Ecto neural progenitor cell (in vitro differentiated cells): ENCODE results near the gene CNTNAP2.
"Not testable (repeated sequence)": the region's sequence is repeated elsewhere in the genome, so short reads cannot be mapped to it uniquely, and the experiment has no call there.

Experiments
- DNase-seq: peaks from one replicate; pipeline ENCODE4 v3.0.0-alpha.2; 2018; ENCODE audit warnings: low spot score

Gene CNTNAP2

DNA sequence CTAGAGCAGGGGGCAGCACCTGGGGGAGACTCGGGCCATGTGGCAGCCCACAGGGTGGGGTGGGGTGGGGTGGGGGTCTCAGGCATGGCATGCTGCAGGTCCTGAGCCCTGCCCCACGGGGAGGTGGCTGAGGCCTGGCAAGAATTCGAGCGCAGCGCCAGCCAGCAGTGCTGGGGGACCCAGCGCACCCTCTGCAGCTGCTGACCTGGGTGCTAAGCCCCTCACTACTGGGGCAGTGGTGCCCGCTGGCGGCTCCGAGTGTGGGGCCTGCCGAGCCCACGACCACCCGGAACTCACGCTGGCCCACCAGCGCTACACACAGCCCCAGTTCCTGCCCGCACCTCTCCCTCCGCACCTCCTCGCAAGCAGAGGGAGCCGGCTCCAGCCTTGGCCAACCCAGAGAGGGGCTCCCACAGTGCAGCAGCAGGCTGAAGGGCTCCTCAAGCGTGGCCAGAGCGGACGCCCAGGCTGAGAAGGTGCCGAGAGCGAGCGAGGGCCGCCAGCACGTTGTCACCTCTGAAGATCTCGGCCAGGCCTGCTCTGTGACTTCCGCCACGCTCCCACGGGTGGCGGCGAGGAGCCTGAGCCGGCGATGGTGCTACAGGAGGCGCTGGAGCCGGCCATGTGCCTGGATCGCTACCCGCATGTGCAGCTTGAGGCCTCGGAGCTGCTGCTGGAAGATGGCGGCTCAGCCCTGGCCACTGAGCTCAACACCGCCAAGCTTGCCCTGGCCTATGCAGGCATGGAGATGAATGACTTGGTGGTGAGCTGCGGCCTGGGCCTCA lies 2328.9 kb downstream of the CNTNAP2 start:
- no peak for DNase-seq

DNA sequence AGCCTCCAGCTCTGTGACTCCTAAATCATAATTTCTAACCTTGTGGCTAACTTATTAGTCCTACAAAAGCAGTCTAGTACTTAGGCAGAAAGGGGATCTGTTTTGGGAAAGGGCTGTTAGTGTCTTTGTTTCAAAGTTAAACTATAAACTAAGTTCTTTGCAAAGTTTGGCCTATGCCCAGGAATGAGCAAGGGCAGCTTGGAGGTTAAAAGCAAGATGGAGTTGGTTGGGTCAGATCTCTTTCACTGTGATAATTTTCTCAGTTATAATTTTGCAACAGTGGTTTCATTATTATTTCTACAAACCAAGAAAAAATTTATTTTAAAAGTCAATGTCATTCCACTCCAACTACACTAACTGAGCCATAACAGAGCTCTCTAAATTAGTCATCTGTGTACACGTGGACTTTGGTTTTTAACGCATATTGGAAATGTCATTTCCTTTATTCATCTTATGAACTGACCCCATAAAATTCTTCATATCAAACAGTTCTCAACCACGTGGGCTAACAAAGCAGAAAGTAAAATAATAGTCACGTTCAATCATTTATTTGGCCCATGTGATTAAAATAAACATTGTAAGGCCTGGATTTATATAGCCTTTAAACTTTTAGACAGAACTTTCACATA lies 2330.7 kb downstream of the CNTNAP2 start:
- DNase-seq: no peak

DNA sequence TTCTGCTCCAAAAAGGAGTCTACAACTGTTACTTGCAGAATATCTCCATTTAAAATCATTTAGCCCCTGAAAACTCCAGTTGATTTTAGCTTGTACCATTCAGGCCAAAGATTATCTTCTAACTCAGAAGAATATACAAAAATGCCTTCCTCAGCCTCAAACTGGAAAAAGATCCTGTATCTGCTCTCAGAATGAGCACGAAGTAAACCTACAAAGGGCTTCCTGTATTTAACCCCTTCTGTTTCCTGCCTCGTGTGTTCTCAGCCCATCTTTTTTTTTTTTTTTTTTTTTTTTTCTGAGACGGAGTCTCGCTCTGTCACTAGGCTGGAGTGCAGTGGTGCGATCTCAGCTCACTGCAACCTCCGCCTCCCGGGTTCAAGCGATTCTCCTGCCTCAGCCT lies 2334.9 kb downstream of the CNTNAP2 start:
- DNase-seq: not testable (repeated sequence)

DNA sequence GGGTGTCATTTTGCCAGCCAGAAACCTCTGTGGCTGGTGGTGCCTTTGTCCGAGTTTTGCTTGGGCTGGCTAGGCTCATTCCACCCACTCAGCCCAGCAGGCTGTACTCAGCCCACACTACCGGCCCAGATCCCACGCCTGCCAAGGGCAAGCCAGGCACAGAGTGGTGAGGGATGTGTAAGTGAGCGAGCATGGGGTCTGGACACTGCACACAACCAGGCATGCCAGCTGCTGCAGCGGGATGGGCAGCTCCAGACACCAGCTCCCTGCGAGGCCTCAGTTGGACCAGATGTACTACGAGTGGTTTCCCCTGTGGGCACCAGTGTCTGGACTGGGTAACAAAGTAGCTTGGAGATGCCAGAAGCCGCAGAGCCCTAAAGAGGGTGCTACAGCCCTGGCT lies 2339.8 kb downstream of the CNTNAP2 start:
- DNase-seq: no peak

DNA sequence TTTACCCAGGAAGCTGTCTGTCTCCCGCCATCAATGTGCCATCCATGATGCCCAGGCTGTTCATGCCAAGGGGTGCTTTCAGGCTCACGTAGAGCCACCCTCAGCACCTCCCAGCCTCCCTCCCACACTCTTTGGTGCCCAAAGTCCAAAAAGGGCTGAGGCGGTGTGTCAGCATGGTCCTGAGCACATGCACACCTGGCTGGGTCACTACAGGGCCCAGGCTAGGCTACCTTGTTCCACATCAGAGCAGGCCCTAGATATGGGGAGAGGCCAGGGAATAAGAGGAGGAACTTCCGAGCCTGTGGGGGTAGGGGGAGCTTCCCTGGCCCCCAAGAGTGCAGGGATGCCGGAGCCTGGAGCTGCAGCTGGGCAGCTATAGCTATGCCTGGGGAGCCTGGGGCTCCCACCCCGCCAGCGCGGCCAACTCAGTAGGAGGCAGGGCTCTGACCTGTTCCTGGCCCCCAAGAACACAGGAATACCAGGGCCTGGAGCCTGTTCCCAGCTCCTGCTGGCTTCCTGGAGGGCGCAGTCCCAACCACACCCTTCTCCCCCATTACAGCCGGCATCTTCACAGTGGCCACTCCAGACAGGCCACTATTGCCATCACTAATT lies 2340.8 kb downstream of the CNTNAP2 start:
- DNase-seq: no peak

DNA sequence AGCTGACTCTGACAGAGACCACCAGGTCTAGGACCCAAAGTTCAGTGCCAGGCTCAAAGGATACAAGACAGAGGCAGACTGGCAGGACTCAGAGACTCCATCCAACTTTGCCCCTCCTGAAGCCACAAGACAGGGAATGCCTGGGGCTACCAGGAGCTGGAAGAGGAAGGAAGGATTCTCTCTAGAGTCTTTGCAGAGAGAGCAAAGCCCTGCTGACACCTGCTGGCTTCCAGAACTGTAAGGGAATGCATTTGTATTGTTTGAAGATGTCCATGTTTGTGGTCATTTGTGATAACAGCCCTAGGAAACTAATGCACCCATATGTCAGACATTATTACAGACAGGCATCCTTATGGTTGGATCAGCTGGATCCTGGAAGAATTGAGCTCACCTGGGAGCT lies 2341.7 kb downstream of the CNTNAP2 start:
- no peak for DNase-seq

DNA sequence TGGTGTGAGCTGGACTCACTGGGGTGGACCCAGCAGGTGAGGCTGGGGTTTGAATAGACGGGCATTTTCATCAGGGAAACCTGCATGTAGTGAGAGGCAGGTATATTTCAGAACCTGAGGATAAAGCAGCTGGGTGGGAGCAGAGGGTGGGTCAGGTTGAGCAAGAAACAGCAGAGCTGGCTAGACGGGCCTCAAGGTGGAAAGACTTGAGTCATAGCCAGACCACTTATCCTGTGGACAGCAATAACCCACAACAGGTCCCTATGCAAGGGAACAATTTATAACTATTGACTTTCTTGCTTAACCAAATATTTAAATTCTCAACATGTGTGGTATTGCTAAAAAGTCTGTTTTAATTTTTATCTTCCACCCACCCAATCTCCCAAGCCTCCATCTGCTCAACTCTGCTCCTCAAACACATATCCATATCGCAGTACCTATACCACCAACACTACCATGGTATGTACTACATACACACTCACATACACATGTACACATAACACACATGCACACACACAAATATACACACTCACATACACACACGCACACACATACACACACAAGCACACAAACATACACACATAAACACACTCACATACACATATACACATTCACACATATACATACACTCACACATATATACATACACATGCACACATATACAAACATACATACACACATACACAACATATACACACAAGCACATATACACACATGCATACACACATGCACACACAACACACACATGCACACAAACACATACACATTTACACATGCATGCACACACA lies 2345.0 kb downstream of the CNTNAP2 start:
- no peak for DNase-seq

DNA sequence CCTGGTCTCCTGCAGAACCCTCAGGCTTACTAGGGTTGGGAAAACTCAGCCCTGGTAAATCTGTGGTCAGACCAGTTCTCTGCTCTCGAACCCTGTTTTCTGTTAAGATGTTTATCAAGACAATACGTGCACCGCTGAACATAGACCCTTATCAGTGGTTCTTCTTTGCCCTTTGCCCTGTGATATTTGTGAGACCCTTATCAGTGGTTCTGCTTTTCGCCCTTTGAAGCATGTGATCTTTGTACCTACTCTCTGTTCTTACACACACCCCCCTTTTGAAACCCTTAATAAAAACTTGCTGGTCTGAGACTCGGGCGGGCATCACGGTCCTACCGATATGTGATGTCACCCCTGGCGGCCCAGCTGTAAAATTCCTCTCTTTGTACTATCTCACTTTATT lies 2346.2 kb downstream of the CNTNAP2 start:
- not testable (repeated sequence) for DNase-seq

DNA sequence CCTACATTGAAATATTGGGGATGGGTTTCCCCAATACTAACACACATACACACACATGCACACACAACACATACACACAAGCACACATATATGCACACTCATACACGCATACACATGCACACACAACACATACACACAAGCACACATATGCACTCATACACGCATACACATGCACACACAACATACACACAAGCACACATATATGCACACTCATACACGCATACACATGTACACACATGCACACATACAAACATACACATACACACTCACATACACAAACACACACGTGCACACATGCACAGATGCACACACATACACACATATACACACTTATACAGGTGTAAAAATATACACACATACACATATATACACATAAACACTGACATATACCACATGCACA lies 2346.6 kb downstream of the CNTNAP2 start:
- no peak for DNase-seq

DNA sequence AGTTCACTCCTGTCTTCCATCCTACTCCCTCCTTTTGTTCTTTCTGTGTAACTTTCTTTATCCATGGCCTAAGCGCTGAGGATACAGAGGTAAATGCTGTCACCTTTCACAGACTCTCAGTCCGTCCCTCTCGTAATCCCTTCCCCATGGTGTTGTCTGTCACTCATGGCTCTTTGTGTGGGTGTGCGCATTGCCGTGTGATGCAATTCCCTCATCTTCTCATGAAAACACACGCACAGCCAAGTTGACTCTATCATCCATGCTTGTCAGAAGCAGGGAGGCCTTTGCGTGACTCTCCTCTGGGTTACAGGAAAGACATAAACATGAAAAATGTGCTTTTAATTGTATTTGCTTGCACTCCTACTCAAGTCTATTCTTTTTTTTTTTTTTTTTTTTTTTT lies 2348.3 kb downstream of the CNTNAP2 start:
- no peak for DNase-seq

DNA sequence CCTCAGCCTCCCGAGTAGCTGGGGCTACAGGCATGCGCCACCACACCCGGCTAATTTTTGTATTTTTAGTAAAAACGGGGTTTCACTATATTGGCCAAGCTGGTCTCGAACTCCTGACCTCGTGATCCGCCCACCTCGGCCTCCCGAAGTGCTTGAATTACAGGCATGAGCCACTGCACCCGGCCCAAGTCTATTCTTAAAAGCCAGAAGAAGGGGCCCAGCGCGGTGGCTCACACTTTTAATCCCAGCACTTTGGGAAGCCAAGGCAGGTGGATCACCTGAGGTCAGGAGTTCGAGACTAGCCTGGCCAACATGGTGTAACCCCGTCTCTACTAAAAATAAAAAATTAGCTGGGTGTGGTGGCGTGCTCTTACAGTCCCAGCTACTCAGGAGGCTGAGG lies 2348.8 kb downstream of the CNTNAP2 start:
- not testable (repeated sequence) for DNase-seq

DNA sequence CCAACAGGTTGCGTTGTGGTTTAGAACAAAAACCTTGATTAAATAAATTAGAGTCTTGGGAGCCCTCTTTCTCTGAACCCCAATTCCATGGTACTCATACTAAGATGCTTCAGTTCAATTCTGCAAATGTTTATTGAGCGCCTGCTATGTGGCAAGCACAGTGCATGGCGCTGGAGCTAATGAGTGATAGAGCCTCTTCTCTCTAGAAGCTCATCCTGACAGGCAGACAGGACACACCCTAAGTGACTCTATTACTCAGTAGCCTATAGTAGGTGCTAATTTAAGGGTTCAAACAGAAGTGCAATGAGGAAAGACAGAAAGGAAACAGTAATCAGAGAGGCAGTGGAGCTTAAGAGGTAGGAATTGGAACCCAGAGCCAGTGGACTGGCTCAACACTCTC lies 2349.5 kb downstream of the CNTNAP2 start:
- no peak for DNase-seq

DNA sequence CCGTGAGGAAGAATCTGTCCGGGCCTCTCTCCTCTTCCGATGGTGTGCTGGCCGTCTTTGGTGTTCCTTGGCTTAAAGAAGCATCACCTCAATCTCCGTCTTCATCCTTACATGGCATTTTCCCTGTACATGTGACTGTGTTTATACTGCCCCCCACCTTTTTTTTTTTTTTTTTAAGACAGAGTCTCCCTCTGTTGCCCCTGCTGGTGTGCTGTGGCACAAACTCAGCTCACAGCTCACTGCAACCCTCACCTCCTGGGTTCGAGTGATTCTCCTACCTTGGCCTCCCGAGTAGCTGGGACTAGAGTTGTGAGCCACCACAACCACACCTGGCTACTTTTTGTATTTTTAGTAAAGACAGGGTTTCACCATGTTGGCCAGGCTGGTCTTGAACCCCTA lies 2352.1 kb downstream of the CNTNAP2 start:
- no peak for DNase-seq
